Astrocyte of the spinal cord (primary cell): Measurements from ENCODE around the gene C17orf114.
"Not testable (repeated sequence)": the region's sequence is repeated elsewhere in the genome, so short reads cannot be mapped to it uniquely, and the experiment has no call there.

ENCODE experiments used
- DNase-seq: peaks from one replicate; pipeline ENCODE4 v3.0.0; 2011; ENCODE audit warnings: low read depth, low spot score
- H3K4me3 ChIP-seq: 2 replicates; pipeline ENCODE4 v1.5.1; 2011; ENCODE audit warnings: low read depth, mild to moderate bottlenecking, low read length, moderate library complexity
- in situ Hi-C: cut with HindIII; loops from 2 replicates; pipeline ENCODE4 v1.10.0; 2017; ENCODE audit warnings: low sequenced_read_pairs
- TF ChIP-seq, protein P1 (sequence below): IDR thresholded peaks from 2 replicates; pipeline ENCODE4 v1.5.1; 2012; ENCODE audit warnings: low read depth, mild to moderate bottlenecking, low read length, inconsistent platforms

C17orf114 gene

DNA sequence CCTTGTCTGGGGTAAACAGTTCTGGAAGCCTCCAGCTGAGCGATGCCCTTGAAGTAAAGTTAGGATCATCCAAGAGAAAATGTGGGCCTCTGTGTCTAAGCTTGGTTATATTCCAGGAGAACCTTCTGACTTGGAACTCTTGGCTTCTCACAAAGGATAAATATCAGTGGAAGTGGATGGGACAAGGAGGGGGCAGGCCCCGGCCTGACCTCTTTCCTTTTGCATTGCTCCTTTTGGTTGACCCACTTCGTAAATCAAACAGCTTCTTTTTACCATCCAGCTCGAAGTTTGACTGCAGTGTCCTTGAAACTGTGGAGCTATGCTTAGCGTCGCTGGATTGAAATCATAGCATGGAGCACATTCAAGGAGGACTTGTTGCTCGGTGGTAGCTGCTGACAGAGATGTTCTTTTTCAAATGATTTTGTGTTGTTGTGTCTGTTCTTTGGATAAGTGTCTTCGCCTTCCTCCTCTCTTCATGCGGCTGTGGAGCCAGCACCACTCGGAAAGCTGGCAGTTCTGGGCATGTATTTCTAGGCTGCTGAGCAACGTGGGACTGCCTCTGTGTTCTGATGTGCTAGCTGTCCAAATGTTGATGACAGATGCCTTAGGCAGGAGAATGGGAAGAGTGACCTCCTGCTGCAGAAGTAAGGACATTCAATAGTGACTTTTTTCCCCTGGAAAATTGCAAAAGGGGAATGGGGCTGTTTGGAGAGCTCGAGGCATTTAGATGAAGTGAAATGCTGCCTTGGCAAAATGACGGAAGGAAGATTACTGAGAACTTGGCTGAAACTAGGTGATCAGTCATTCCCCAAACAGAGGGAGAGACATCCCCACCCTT is 35.6 kb upstream of the C17orf114 start:
- in situ Hi-C loops = no loop called here
- H3K4me3 ChIP-seq = no peak overlapping the region
- TF ChIP-seq, protein P1, sequence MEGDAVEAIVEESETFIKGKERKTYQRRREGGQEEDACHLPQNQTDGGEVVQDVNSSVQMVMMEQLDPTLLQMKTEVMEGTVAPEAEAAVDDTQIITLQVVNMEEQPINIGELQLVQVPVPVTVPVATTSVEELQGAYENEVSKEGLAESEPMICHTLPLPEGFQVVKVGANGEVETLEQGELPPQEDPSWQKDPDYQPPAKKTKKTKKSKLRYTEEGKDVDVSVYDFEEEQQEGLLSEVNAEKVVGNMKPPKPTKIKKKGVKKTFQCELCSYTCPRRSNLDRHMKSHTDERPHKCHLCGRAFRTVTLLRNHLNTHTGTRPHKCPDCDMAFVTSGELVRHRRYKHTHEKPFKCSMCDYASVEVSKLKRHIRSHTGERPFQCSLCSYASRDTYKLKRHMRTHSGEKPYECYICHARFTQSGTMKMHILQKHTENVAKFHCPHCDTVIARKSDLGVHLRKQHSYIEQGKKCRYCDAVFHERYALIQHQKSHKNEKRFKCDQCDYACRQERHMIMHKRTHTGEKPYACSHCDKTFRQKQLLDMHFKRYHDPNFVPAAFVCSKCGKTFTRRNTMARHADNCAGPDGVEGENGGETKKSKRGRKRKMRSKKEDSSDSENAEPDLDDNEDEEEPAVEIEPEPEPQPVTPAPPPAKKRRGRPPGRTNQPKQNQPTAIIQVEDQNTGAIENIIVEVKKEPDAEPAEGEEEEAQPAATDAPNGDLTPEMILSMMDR = no peak
- no peak for DNase-seq

DNA sequence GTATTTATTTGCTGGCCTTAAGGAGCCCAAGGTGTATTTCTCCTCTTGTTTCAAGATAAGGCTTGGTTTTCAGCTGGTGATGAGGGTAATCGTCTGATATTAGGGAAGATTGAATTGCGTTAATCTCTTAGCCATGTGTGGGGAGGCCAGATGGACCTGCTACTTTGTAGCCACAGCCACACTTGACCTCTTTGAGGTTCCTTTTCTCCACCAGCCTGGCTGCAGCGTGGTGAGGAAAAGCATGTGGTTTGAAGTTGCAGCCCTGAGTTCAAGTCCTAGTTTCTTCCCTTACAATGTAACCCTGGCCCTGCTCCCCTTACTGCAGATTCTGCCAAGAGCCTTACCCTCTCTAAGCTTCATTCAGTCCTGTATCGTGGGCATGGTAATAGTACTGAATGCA is 34.1 kb upstream of the C17orf114 start:
- no peak overlapping the region for H3K4me3 ChIP-seq
- in situ Hi-C loops = no loop called here
- TF ChIP-seq, protein P1 = no peak
- DNase-seq = no peak

DNA sequence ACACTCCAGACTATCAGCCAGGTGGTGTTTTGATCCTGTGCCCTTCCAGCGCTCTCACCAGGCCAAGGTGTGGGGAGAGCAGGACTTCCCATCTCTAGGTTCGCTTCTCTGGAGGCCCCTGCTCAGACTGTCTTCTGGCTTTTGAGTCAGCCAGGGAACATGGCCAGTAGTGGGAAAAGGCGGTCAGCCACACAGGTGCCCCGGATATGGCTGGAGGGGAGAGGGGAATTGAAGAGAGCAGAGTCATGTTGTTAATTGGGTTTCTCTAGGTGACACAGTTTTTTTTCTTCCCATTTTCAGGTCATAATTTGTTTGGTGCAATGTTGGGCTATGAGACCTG is 32.5 kb upstream of the C17orf114 start:
- DNase-seq = no peak
- in situ Hi-C loops = no loop called here

DNA sequence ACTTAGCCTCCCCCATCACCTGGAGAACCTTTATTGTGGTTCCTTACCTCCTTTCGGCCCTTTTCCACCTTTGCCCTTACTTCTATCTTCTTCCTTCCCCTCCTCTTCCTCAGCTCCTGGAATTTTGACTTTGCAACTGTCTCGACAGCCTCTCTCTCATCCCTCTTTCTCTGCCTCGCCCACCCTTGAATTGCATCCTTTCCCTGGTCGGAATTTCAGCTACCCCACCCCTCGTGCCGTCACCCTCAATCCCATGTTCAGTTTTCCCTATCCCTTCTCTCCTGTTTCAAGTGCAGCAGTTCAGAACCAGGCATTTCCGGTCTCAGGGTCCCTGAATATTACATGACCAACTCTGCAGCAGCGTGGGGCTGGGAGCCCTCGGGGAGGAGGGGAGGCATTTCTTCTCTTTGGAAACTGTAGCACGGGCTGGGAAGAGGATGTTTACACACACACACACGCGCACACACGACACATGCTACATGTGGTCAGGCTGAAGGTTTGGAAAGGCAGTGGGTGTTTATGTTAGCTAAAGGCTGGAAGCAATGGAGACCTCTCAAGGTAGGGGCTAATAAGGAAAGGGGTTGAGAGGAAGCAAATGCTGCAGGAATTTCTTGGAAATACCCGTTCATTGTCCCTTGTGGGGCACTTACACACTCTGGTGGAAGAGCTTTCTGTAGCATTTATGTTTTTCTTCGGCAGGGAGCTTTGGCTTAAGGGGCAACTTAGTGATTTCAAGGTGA is 32.0 kb upstream of the C17orf114 start:
- peak; percentile 16 for DNase-seq
- TF ChIP-seq, protein P1 = no peak
- peak overlapping the region; percentile 83 for H3K4me3 ChIP-seq
- in situ Hi-C loops = no loop called here

More for the DNA sequence above, 32.5 kb upstream of the C17orf114 start:
- peak overlapping the region; percentile 83 for H3K4me3 ChIP-seq
- TF ChIP-seq, protein P1 = no peak

DNA sequence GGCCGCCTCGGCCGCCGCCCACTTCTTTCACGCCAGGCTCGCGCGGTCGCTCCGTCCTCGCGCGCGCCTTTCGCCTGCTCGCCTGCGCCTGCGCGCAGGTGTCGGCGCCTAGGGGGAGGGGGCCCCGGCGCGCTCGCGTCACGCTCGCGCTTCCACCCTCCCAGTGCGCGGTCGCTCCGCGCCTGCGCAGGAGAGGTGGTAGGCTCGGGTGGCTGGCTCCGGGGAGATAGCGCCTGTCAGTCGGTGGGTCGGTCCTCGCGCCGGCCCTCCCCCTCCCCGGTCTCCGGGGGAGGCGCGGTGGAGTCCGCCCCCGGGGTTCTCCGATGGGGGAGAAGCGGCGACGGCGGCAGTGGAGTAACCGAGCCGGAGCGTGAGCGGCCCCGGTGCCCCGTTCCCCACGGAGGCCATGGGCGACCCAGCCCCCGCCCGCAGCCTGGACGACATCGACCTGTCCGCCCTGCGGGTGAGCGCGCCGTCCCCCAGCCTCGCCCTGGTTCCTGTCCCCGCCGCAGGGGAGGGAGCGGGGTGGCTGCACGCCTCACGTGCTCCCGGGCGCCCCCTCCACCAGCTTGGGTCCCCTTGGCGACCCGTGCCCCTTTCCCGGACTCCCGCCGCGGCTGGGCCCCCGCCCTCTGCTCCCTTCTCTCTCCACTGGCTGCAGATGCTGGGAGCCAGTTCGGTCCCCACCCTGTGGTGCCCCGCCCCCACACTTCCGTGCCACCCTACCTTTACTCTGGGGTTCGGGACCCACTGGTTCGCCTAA is 31.2 kb upstream of the C17orf114 start, which contains the start of gene MINK1:
Gene MINK1, plus strand, starts transcription at position 163 of the 763 bp plus-strand sequence. Its CDS starts 244 bp downstream, at position 407.
- peak within 1 kb of the TSS; percentile 83 for H3K4me3 ChIP-seq
- in situ Hi-C loops = no loop called here
- TF ChIP-seq, protein P1 = no peak
- peak; percentile 95 for DNase-seq

DNA sequence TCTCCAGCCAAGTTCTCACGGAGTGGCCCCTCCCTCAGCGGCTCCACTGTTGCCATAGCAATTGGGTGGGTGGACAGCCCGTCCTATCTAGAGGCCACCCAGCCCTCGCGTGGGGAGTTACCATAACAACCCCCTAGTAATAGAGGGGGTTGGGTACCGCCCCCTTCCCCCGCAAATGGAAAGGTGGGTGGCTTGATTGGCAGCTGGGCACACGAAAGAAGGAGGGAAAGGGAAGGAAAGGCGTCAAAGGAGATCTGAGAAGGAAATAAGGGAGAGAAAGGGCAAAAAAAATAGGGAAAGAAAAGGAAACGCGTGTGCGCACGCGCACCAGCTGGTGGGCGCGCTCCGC is 30.7 kb upstream of the C17orf114 start:
- in situ Hi-C loops, DNase-seq: not testable (repeated sequence)
- peak overlapping the region; percentile 83 for H3K4me3 ChIP-seq
